ENCODE data around the gene KANSL1. TPM values are rescaled to one million over a fixed set of nuclear protein-coding genes. Genes with fewer than 3 reads are reported as not detected.

Gene KANSL1
- polyA plus RNA-seq, 1 donor, result 38.7 TPM

- no peak for DNase-seq (ENCODE audit: low read depth)
These were observed 153.5 kb downstream of the KANSL1 start for GRCh38 chr17:46039592-46040186.

DNA sequence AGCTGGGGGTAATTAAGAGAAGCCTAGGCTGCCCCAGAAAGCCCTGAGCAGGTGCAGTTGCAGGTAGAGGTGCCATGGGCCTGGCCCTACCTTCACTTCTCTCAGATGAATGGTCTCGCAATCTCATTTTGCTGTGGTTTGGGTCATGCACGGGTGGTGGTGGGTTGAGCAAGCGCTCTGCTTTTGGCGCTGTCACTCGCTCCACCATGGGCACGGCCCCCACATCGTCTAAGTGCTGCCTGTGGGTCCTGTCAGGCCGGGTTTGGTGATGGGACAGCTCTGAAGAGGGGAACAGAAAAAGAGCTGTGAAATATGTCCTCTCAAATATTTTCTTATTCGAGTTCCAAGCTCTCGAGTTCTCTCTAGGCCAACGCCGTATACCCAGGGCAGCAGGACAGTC lies 154.3 kb downstream of the KANSL1 start:
- no peak for DNase-seq (ENCODE audit: low read depth)

- DNase-seq (ENCODE audit: low read depth), result no peak
These were observed 154.8 kb downstream of the KANSL1 start for GRCh38 chr17:46038414-46038813.

DNA sequence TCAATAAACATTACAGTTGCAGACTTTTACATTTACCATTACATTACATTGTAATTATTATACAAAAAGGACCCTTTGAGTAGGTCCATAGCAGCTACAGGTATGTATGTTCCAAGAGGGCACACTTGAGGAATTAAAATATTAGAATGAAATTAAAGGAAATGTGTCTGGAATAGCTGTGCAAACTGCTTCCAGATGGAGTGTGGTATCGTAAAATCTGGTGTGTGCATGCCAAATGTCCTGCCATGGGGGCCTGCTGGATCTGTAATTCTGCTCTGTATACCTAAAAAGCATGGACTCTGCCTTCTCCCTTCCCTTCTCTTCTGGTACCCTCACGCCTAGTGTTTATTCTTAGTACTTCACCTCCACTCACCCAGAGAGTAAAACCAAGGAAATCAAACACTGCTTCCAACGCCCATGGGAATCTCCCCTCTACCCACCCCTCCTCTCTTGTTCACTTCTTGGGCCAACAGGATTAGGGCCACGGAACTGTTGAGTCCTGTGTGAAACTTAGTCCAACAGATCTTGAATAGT lies 155.4 kb downstream of the KANSL1 start:
- no peak for DNase-seq (ENCODE audit: low read depth)

GRCh38 chr17:46036491-46036890 lies 156.7 kb downstream of the KANSL1 start:
- DNase-seq (ENCODE audit: low read depth), result no peak

DNA sequence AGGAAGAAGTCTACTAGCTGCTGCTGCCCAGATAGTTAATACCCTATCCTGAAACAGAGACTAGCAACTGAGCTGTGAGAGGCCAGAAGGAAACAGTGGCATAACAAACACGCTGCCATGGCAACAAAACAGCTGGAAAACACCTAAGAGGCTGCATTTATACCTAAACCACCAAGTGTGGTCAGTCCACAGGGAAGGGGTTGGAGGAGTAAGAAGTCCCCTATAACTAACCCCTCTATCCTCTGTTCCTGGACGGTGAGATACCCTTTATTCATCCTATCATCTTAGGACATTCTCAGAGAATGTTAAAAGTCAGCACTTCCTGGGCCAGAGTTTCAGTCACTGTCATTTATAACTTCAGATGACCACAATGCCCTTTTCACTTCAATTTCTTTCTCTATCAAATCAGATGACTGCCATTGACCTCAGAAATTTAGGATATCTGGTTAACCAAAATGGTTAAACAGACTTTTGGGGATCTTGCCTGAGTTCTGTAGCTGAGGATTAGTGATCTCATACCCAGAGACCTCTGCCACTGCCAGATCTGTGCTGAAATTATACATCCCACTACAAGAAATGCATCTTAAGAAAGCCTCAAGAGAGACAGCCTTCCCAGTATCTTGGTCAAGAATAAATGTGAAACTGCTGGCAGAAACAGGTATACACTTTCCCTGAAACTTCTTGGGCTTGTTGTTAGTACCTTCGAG lies 158.0 kb downstream of the KANSL1 start:
- no peak for DNase-seq (ENCODE audit: low read depth)

DNA sequence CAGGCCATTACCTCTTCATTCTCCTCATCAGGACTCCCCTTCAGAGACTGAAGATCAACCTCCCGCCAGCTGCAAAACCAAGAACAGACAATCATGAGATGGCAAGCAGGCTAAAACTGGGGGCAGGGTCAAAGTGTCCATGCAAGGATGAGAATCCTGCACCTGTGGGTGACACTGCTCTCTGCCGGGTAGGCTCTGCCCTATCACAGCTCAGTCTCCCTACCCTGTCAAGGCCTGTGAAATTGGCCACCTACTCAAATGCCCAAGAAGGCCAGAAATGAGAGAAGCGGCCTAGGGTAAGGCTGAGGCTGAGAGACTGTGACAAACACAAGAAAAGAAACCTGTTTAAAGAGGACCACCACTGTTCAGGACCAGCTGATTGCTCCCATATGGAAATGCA lies 159.8 kb downstream of the KANSL1 start:
- no peak for DNase-seq (ENCODE audit: low read depth)

- DNase-seq (ENCODE audit: low read depth), result no peak
These were observed 160.3 kb downstream of the KANSL1 start for GRCh38 chr17:46032909-46033308.

- no peak for DNase-seq (ENCODE audit: low read depth)
These were observed 161.3 kb downstream of the KANSL1 start for GRCh38 chr17:46031920-46032319.

- DNase-seq (ENCODE audit: low read depth), result no peak
These were observed 161.8 kb downstream of the KANSL1 start for GRCh38 chr17:46031440-46031839.

GRCh38 chr17:46030752-46031151 lies 162.5 kb downstream of the KANSL1 start:
- no peak for DNase-seq (ENCODE audit: low read depth)

GRCh38 chr17:46029627-46030026 lies 163.6 kb downstream of the KANSL1 start:
- no peak for DNase-seq (ENCODE audit: low read depth)

- DNase-seq (ENCODE audit: low read depth), result no peak
These were observed 164.2 kb downstream of the KANSL1 start for GRCh38 chr17:46028981-46029565.

GRCh38 chr17:46028374-46028773 lies 164.9 kb downstream of the KANSL1 start:
- no peak for DNase-seq (ENCODE audit: low read depth)

- no peak for DNase-seq (ENCODE audit: low read depth)
These were observed 165.3 kb downstream of the KANSL1 start for GRCh38 chr17:46027976-46028325.

DNA sequence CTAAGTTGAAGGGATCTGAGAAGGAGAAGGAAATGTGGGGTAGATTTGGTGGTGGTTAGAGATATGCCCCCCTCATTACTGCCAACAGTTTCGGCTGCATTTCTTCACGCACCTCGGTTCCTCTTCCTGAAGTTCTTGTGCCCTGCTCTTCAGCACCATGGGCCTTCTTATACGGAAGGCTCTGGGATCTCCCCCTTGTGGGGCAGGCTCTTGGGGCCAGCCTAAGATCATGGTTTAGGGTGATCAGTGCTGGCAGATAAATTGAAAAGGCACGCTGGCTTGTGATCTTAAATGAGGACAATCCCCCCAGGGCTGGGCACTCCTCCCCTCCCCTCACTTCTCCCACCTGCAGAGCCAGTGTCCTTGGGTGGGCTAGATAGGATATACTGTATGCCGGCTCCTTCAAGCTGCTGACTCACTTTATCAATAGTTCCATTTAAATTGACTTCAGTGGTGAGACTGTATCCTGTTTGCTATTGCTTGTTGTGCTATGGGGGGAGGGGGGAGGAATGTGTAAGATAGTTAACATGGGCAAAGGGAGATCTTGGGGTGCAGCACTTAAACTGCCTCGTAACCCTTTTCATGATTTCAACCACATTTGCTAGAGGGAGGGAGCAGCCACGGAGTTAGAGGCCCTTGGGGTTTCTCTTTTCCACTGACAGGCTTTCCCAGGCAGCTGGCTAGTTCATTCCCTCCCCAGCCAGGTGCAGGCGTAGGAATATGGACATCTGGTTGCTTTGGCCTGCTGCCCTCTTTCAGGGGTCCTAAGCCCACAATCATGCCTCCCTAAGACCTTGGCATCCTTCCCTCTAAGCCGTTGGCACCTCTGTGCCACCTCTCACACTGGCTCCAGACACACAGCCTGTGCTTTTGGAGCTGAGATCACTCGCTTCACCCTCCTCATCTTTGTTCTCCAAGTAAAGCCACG lies 165.9 kb downstream of the KANSL1 start:
- DNase-seq (ENCODE audit: low read depth), result no peak

DNA sequence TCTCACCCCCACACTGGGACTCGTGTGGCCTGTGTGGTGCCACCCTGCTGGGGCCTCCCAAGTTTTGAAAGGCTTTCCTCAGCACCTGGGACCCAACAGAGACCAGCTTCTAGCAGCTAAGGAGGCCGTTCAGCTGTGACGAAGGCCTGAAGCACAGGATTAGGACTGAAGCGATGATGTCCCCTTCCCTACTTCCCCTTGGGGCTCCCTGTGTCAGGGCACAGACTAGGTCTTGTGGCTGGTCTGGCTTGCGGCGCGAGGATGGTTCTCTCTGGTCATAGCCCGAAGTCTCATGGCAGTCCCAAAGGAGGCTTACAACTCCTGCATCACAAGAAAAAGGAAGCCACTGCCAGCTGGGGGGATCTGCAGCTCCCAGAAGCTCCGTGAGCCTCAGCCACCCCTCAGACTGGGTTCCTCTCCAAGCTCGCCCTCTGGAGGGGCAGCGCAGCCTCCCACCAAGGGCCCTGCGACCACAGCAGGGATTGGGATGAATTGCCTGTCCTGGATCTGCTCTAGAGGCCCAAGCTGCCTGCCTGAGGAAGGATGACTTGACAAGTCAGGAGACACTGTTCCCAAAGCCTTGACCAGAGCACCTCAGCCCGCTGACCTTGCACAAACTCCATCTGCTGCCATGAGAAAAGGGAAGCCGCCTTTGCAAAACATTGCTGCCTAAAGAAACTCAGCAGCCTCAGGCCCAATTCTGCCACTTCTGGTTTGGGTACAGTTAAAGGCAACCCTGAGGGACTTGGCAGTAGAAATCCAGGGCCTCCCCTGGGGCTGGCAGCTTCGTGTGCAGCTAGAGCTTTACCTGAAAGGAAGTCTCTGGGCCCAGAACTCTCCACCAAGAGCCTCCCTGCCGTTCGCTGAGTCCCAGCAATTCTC lies 166.8 kb downstream of the KANSL1 start:
- DNase-seq (ENCODE audit: low read depth), result no peak

DNA sequence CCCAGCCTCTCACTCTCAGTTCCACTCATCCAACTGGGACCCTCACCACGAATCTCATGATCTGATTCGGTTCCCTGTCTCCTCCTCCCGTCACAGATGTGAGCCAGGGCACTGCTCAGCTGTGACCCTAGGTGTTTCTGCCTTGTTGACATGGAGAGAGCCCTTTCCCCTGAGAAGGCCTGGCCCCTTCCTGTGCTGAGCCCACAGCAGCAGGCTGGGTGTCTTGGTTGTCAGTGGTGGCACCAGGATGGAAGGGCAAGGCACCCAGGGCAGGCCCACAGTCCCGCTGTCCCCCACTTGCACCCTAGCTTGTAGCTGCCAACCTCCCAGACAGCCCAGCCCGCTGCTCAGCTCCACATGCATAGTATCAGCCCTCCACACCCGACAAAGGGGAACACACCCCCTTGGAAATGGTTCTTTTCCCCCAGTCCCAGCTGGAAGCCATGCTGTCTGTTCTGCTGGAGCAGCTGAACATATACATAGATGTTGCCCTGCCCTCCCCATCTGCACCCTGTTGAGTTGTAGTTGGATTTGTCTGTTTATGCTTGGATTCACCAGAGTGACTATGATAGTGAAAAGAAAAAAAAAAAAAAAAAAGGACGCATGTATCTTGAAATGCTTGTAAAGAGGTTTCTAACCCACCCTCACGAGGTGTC lies 167.6 kb downstream of the KANSL1 start:
- no peak for DNase-seq (ENCODE audit: low read depth)

DNA sequence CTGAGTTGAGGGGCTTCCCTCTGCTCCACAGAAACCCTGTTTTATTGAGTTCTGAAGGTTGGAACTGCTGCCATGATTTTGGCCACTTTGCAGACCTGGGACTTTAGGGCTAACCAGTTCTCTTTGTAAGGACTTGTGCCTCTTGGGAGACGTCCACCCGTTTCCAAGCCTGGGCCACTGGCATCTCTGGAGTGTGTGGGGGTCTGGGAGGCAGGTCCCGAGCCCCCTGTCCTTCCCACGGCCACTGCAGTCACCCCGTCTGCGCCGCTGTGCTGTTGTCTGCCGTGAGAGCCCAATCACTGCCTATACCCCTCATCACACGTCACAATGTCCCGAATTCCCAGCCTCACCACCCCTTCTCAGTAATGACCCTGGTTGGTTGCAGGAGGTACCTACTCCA lies 168.2 kb downstream of the KANSL1 start:
- DNase-seq (ENCODE audit: low read depth), result no peak

GRCh38 chr17:46024590-46024989 lies 168.6 kb downstream of the KANSL1 start:
- DNase-seq (ENCODE audit: low read depth), result no peak
